GM21576 (cell line): ENCODE measurements around the gene PXYLP1.

Source experiments
- ATAC-seq: cut with Tn5 transposase; IDR thresholded peaks from one replicate; pipeline ENCODE4 v1.9.1; 2021; ENCODE audit warnings: mild to moderate bottlenecking, moderate library complexity; ENCODE audit not compliant: unreplicated experiment

The PXYLP1 gene

GRCh38 chr3:141248064-141248463 lies 16.4 kb downstream of the PXYLP1 start:
- no peak for ATAC-seq

- ATAC-seq, result no peak
Observed at GRCh38 chr3:141249041-141249440, 17.4 kb downstream of the PXYLP1 start.

GRCh38 chr3:141250342-141250741 lies 18.7 kb downstream of the PXYLP1 start:
- ATAC-seq, result no peak

- no peak for ATAC-seq
Observed at GRCh38 chr3:141250828-141251227, 19.2 kb downstream of the PXYLP1 start.

- ATAC-seq, result no peak
Observed at GRCh38 chr3:141253326-141253725, 21.7 kb downstream of the PXYLP1 start.

- ATAC-seq, result no peak
Observed at GRCh38 chr3:141253811-141254210, 22.2 kb downstream of the PXYLP1 start.

- no peak for ATAC-seq
Observed at GRCh38 chr3:141255137-141255845, 23.7 kb downstream of the PXYLP1 start.

- ATAC-seq, result no peak
Observed at GRCh38 chr3:141255846-141256261, 24.2 kb downstream of the PXYLP1 start.

GRCh38 chr3:141256820-141257219 lies 25.2 kb downstream of the PXYLP1 start:
- ATAC-seq, result no peak

GRCh38 chr3:141257961-141258360 lies 26.3 kb downstream of the PXYLP1 start:
- no peak for ATAC-seq

- ATAC-seq, result no peak
Observed at GRCh38 chr3:141258973-141259372, 27.3 kb downstream of the PXYLP1 start.

- ATAC-seq, result no peak
Observed at GRCh38 chr3:141259821-141260629, 28.4 kb downstream of the PXYLP1 start.

- no peak for ATAC-seq
Observed at GRCh38 chr3:141260630-141260927, 29.0 kb downstream of the PXYLP1 start.

- ATAC-seq, result no peak
Observed at GRCh38 chr3:141261472-141262307, 30.1 kb downstream of the PXYLP1 start.

GRCh38 chr3:141262308-141262705 lies 30.7 kb downstream of the PXYLP1 start:
- no peak for ATAC-seq

- no peak for ATAC-seq
Observed at GRCh38 chr3:141266186-141266585, 34.6 kb downstream of the PXYLP1 start.

GRCh38 chr3:141266797-141267555 lies 35.4 kb downstream of the PXYLP1 start:
- peak; percentile 70 for ATAC-seq

GRCh38 chr3:141267629-141268028 lies 36.0 kb downstream of the PXYLP1 start:
- no peak for ATAC-seq

- no peak for ATAC-seq
Observed at GRCh38 chr3:141268306-141268705, 36.7 kb downstream of the PXYLP1 start.

GRCh38 chr3:141268791-141269190 lies 37.2 kb downstream of the PXYLP1 start:
- ATAC-seq, result no peak

GRCh38 chr3:141269961-141270360 lies 38.3 kb downstream of the PXYLP1 start:
- ATAC-seq, result no peak
